T-helper 2 cell treated with Interferon-gamma antibody and Interleukin-4, amounts not matched to agents 5 μg/mL and 100 μg/mL, for 36 hours (primary cell): Measurements from ENCODE around the gene PPM1N.

Experiments
- DNase-seq: peaks from one replicate; pipeline ENCODE4 v3.0.0; 2021; ENCODE audit warnings: low spot score
- H3K27ac Mint-ChIP-seq: one replicate; pipeline ENCODE4 v1.8.0; 2021; ENCODE audit warnings: mild to moderate bottlenecking, mixed read lengths
- H3K27me3 Mint-ChIP-seq: one replicate; pipeline ENCODE4 v1.8.0; 2021; ENCODE audit warnings: low read depth, mixed read lengths
- H3K36me3 Mint-ChIP-seq: one replicate; pipeline ENCODE4 v1.8.0; 2021; ENCODE audit warnings: low read depth, mixed read lengths
- H3K4me1 Mint-ChIP-seq: one replicate; pipeline ENCODE4 v1.8.0; 2021; ENCODE audit warnings: low read depth, mixed read lengths
- H3K4me3 Mint-ChIP-seq: one replicate; pipeline ENCODE4 v1.8.0; 2022; ENCODE audit warnings: mild to moderate bottlenecking, moderate library complexity, mixed read lengths
- H3K9me3 Mint-ChIP-seq: one replicate; pipeline ENCODE4 v1.8.0; 2021; ENCODE audit warnings: mixed read lengths

The PPM1N gene

GRCh38 chr19:45498411-45499195 lies at the start of gene PPM1N:
TSS of gene PPM1N (plus strand) at chr19:45498443. CDS start at chr19:45498473, 30 bp downstream.
- peaks cover 6% of the 10 kb centered on the region for H3K36me3 Mint-ChIP-seq
- no peaks in the 10 kb centered on the region for H3K9me3 Mint-ChIP-seq
- peaks cover 29% of the 10 kb centered on the region for H3K27me3 Mint-ChIP-seq
- DNase-seq = peak; percentile 48
- peaks cover 22% of the 10 kb centered on the region for H3K4me1 Mint-ChIP-seq
- peak within 1 kb of the TSS; percentile 66 for H3K27ac Mint-ChIP-seq
- H3K4me3 Mint-ChIP-seq = peak within 1 kb of the TSS; percentile 83

GRCh38 chr19:45448887-45449299 lies 49.4 kb upstream of the PPM1N start:
- Mint-ChIP-seq H3K27me3 (peaks cover 4% of the 10 kb centered on the region), H3K4me3 (peak overlapping the region; percentile 68), H3K36me3 (no peaks in the 10 kb centered on the region), H3K27ac (peak overlapping the region; percentile 77), H3K9me3 (no peaks in the 10 kb centered on the region), H3K4me1 (peaks cover 42% of the 10 kb centered on the region)
- DNase-seq = no peak

DNA sequence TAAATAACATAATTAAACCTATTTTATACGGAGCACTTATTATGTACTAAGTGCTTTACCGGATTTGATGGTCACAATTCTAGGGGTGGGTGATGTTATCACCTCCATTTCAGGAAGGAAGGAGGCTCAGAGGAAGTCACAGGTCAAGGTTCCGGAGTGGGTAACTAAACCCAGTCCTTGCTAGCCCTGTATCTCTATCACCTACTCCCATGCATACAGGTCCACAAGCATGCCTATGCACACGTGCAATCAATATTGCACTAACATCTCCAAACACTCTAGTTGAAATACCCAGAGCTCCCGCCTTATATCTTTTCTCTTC lies 48.3 kb upstream of the PPM1N start:
- DNase-seq = no peak
- H3K27ac Mint-ChIP-seq = peak overlapping the region; percentile 95
- H3K27me3 Mint-ChIP-seq = peaks cover 5% of the 10 kb centered on the region
- H3K4me1 Mint-ChIP-seq = peaks cover 40% of the 10 kb centered on the region
- peak overlapping the region; percentile 91 for H3K4me3 Mint-ChIP-seq
- no peaks in the 10 kb centered on the region for H3K9me3 Mint-ChIP-seq
- no peaks in the 10 kb centered on the region for H3K36me3 Mint-ChIP-seq

- peak; percentile 62 for DNase-seq
- Mint-ChIP-seq H3K4me3 (peak overlapping the region; percentile 87), H3K36me3 (no peaks in the 10 kb centered on the region), H3K9me3 (no peaks in the 10 kb centered on the region), H3K27ac (peak overlapping the region; percentile 96), H3K27me3 (peaks cover 5% of the 10 kb centered on the region), H3K4me1 (peaks cover 43% of the 10 kb centered on the region)
Observed at GRCh38 chr19:45451131-45451849, 47.0 kb upstream of the PPM1N start.

DNA sequence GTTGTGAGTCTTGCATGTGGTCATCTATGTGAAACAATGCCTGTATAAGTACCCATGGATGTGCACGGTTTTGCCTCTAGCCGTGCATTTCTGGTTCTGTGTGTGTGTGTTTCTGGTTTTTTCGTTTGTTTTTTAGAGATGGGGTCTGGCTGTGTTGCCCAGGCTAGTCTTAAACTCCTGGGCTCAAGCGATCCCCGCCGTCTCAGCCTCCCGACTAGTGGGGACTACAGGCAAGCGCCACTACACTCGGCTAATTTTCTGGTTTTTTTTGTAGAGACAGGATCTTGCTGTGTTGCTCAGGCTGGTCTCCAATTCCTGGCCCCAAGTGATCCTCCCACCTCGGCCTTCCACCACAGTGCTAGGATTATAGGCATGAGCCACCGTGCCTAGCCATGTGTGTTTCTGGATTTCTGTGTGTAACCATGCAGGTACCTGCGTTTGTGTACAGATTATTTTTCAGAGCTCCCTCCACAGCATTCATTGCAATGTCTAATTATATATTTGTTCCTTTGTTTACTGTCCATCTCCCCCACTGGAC lies 46.3 kb upstream of the PPM1N start:
- DNase-seq = no peak
- H3K36me3 Mint-ChIP-seq = no peaks in the 10 kb centered on the region
- H3K4me1 Mint-ChIP-seq = peaks cover 43% of the 10 kb centered on the region
- peak overlapping the region; percentile 87 for H3K4me3 Mint-ChIP-seq
- peak overlapping the region; percentile 96 for H3K27ac Mint-ChIP-seq
- peaks cover 5% of the 10 kb centered on the region for H3K27me3 Mint-ChIP-seq
- H3K9me3 Mint-ChIP-seq = no peaks in the 10 kb centered on the region

- H3K36me3 Mint-ChIP-seq = no peaks in the 10 kb centered on the region
- H3K27me3 Mint-ChIP-seq = peaks cover 11% of the 10 kb centered on the region
- DNase-seq = peak; percentile 72
- no peak overlapping the region for H3K4me3 Mint-ChIP-seq
- no peak overlapping the region for H3K27ac Mint-ChIP-seq
- peaks cover 29% of the 10 kb centered on the region for H3K4me1 Mint-ChIP-seq
- no peaks in the 10 kb centered on the region for H3K9me3 Mint-ChIP-seq
Observed at GRCh38 chr19:45455707-45456499, 42.3 kb upstream of the PPM1N start.

DNA sequence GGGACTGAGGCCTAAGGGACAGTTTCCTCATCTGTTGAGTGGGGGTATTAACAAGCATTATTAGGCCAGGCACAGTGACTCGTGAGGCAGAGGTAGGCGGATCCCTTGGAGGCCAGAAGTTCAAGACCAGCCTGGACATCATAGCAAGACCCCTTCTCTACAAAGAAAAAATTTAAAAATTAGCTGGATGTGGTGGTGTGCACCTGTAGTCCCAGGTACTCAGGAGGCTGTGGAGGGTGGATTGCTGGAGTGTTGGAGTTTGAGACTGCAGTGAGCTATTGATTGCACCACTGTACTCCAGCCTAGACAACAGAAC lies 41.8 kb upstream of the PPM1N start:
- no peaks in the 10 kb centered on the region for H3K36me3 Mint-ChIP-seq
- no peak overlapping the region for H3K4me3 Mint-ChIP-seq
- peaks cover 24% of the 10 kb centered on the region for H3K4me1 Mint-ChIP-seq
- DNase-seq = no peak
- H3K27ac Mint-ChIP-seq = no peak overlapping the region
- H3K9me3 Mint-ChIP-seq = no peaks in the 10 kb centered on the region
- peaks cover 14% of the 10 kb centered on the region for H3K27me3 Mint-ChIP-seq

- no peak overlapping the region for H3K27ac Mint-ChIP-seq
- no peak overlapping the region for H3K4me3 Mint-ChIP-seq
- peaks cover 17% of the 10 kb centered on the region for H3K4me1 Mint-ChIP-seq
Observed at GRCh38 chr19:45457776-45458175, 40.5 kb upstream of the PPM1N start.

DNA sequence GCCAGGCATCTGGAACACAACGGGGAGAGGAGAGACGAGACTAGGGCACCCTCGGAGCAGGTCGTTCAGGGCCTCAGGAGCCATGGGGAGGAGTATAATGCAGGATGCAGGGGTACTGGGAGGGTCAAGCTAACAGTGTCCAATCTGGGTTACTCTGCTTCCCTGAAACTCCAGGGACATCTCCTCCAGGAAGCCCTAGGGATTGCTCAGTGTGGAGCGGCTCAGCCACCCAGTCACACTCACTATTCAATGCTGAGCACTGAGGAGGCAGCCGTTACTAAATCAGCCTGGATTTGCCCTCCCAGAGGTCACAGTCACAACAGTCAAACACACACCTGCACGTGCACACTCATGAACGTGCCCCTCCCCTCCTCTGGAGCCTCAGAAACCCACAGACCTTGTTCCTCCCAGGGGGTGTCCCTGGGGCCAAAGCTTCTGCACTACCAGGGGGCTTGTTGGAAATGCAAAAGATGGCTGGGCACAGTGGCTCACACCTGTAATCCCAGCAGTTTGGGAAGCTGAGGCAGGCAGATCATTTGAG lies 37.4 kb upstream of the PPM1N start:
- H3K4me3 Mint-ChIP-seq = no peak overlapping the region
- no peak for DNase-seq
- H3K27me3 Mint-ChIP-seq = peaks cover 18% of the 10 kb centered on the region
- H3K36me3 Mint-ChIP-seq = no peaks in the 10 kb centered on the region
- H3K4me1 Mint-ChIP-seq = peaks cover 8% of the 10 kb centered on the region
- H3K9me3 Mint-ChIP-seq = no peaks in the 10 kb centered on the region
- no peak overlapping the region for H3K27ac Mint-ChIP-seq

More at GRCh38 chr19:45457776-45458175, 40.5 kb upstream of the PPM1N start:
- peaks cover 14% of the 10 kb centered on the region for H3K27me3 Mint-ChIP-seq
- H3K9me3 Mint-ChIP-seq = no peaks in the 10 kb centered on the region
- DNase-seq = no peak
- H3K36me3 Mint-ChIP-seq = no peaks in the 10 kb centered on the region

DNA sequence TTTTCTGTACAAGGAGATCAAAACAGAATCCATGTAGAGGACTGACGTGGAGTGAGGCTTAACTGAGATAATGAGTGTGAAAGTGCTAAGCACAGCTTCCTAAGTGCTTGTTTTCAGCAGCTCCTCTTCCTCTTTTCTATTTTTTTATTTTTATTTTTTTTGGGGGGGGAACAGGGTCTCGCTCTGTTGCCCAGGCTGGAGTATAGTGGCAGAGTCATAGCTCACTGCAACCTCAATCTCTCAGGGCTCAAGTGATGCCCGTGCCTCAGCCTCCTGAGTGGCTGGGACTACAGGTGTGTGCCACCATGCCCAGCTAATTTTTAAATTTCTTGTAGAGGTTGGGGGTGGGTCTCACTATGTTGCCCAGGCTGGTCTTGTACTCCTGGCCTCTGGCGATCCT lies 36.1 kb upstream of the PPM1N start:
- Mint-ChIP-seq H3K9me3 (no peaks in the 10 kb centered on the region), H3K4me1 (peaks cover 2% of the 10 kb centered on the region), H3K36me3 (no peaks in the 10 kb centered on the region), H3K27ac (no peak overlapping the region), H3K4me3 (no peak overlapping the region), H3K27me3 (peaks cover 23% of the 10 kb centered on the region)
- no peak for DNase-seq

GRCh38 chr19:45463241-45463640 lies 35.0 kb upstream of the PPM1N start:
- Mint-ChIP-seq H3K4me1 (peaks cover 5% of the 10 kb centered on the region), H3K4me3 (no peak overlapping the region), H3K27ac (no peak overlapping the region), H3K27me3 (peaks cover 21% of the 10 kb centered on the region), H3K9me3 (no peaks in the 10 kb centered on the region), H3K36me3 (no peaks in the 10 kb centered on the region)
- DNase-seq = no peak

DNA sequence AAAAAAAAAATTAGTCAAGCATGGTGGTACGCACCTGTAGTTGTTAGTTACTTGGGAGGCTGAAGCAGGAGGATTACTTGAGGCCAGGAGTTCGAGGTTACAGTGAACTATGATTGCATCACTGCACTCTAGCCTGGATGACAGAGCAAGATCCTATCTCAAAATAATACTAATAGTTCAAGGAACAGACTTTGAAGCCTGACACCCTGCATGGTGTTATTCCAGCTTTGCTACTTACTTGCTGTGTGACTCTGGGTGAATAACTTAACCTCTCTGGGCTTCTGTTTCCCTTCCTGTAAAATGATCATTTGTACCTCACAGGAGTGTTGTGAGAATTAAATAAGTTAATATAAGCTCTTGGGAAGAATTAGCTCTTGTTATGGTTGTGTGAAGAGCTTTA lies 34.0 kb upstream of the PPM1N start:
- no peak overlapping the region for H3K4me3 Mint-ChIP-seq
- peaks cover 9% of the 10 kb centered on the region for H3K4me1 Mint-ChIP-seq
- H3K9me3 Mint-ChIP-seq = no peaks in the 10 kb centered on the region
- DNase-seq = no peak
- no peaks in the 10 kb centered on the region for H3K36me3 Mint-ChIP-seq
- H3K27me3 Mint-ChIP-seq = peaks cover 21% of the 10 kb centered on the region
- H3K27ac Mint-ChIP-seq = no peak overlapping the region

DNA sequence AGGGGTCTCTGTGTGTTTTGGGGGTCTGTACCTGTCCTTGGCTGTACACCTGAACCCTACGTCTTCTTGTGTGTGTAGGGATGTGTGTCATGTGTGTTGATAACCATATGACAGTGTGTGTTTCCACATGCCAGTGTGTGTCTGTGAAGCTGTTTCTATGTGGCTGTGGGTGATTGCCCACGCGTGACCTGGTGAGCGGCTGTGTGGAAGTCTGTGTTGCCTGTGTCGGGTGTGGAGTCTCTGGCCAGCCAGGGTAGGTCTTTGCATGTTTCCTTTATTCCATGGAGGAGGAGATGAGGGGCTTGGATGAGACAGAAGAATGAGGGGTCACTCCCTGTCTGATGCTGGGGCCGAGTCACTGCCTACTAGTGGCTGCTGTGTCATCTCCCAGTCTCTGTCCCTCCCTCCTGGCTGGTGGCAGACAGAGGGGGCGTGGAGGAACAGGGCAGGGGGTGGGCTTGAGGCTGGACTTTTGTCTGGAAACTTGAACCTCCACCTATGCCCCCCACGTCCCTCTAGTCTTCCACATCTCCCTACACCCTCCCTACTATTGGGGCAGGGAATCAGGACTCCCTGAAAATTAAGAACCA lies 33.3 kb upstream of the PPM1N start:
- H3K4me1 Mint-ChIP-seq = peaks cover 12% of the 10 kb centered on the region
- no peak for DNase-seq
- peaks cover 21% of the 10 kb centered on the region for H3K27me3 Mint-ChIP-seq
- no peaks in the 10 kb centered on the region for H3K9me3 Mint-ChIP-seq
- no peak overlapping the region for H3K27ac Mint-ChIP-seq
- no peak overlapping the region for H3K4me3 Mint-ChIP-seq
- no peaks in the 10 kb centered on the region for H3K36me3 Mint-ChIP-seq
